GM19455 (cell line): ENCODE measurements around the gene AGBL1.

Experiments used
- ATAC-seq: cut with Tn5 transposase; IDR thresholded peaks from one replicate; pipeline ENCODE4 v1.9.1; 2021; ENCODE audit not compliant: unreplicated experiment

The AGBL1 gene

GRCh38 chr15:86691091-86691663 lies 611.5 kb downstream of the AGBL1 start:
- ATAC-seq: no peak

GRCh38 chr15:86700864-86701610 lies 621.4 kb downstream of the AGBL1 start:
- no peak for ATAC-seq

- ATAC-seq: no peak
These were observed 621.9 kb downstream of the AGBL1 start for GRCh38 chr15:86701611-86701963.

DNA sequence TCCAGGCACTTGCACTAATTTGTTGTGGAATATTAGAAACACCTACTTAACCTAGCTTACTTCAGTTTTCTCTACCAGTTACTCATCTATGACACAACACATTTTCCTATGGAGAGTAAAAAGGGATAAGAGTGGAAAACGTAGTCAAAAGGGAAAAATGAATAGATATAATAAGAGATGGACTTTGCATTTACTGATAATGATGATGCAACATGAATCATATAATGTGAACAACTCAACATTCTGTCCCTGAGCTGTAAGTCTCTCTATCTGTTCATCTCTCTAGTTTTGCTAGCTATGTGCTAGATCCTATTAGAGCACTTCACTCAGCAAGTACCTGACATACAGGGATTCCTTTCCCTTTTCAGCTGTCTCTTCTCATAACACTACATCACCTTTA lies 627.1 kb downstream of the AGBL1 start:
- no peak for ATAC-seq

GRCh38 chr15:86711476-86711875 lies 631.8 kb downstream of the AGBL1 start:
- ATAC-seq: no peak

GRCh38 chr15:86714241-86714640 lies 634.6 kb downstream of the AGBL1 start:
- no peak for ATAC-seq

GRCh38 chr15:86725628-86726027 lies 646.0 kb downstream of the AGBL1 start:
- ATAC-seq: no peak

DNA sequence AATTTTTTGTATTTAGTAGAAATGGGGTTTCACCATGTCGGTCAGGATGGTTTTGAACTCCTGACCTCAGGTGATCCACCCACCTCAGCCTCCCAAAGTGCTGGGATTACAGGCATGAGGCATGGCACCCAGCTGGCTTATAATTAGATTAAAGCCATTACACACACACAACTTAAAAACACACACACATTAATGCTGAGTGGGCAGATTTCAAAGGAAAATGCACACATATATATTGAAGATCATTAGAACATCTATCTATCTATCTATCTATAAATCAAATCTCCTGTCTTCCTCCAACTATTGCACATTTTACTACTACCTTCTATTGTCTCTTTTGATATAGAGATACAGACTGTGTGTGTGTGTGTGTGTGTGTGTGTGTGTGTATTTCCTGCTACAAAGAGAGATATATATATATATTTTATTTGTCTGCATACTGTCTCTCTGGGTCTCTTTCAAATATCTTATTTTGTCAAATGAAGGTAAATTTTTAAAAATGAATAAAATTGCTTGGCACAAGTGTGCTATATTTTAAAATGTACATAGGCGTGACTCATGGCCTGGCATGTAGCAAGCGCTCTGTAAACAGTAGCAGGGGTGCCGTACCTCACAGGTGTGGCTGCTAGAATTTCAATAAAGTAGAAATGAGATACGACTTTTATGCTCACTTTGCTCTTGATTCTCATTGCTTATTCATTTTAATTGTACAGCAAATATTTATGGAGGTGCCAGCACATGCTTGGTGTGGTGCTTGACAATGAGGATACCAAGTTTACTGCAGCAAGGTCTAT lies 655.8 kb downstream of the AGBL1 start:
- no peak for ATAC-seq

GRCh38 chr15:86741917-86742316 lies 662.2 kb downstream of the AGBL1 start:
- ATAC-seq: no peak

- ATAC-seq: no peak
These were observed 663.7 kb downstream of the AGBL1 start for GRCh38 chr15:86743283-86743903.

DNA sequence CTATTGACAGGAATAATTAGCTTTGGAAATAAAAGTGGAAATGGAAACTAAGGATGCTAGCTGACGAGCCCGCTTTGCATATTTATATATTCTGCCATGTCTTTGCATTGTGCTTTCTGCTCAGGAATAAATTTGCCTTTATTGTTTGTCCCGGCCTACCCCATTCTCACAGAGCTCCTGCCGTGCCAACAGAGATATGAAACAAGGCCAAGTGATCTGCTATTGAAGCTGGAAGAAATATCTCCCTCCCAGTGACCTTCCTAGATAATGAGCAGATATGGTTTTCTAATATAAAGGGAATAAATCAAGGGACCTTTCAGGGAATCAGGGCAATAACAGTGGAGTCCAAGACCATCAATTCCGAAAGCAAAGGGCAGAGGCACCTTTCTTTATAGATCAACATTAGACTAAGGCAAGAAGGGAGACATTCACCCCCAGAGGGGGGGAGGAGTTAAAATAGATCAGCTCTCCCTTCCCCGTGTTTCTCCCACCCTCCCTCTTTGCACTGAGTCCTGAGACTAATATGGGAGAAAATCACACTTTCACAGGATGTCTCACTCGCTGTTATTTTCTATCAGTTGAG lies 664.6 kb downstream of the AGBL1 start:
- no peak for ATAC-seq

GRCh38 chr15:86751116-86751515 lies 671.4 kb downstream of the AGBL1 start:
- ATAC-seq: no peak

- ATAC-seq: no peak
These were observed 675.2 kb downstream of the AGBL1 start for GRCh38 chr15:86754846-86755245.

- no peak for ATAC-seq
These were observed 677.0 kb downstream of the AGBL1 start for GRCh38 chr15:86756688-86757087.

GRCh38 chr15:86759800-86760523 lies 680.3 kb downstream of the AGBL1 start:
- no peak for ATAC-seq

- no peak for ATAC-seq
These were observed 683.2 kb downstream of the AGBL1 start for GRCh38 chr15:86762874-86763273.

GRCh38 chr15:86764021-86764420 lies 684.4 kb downstream of the AGBL1 start:
- ATAC-seq: no peak

DNA sequence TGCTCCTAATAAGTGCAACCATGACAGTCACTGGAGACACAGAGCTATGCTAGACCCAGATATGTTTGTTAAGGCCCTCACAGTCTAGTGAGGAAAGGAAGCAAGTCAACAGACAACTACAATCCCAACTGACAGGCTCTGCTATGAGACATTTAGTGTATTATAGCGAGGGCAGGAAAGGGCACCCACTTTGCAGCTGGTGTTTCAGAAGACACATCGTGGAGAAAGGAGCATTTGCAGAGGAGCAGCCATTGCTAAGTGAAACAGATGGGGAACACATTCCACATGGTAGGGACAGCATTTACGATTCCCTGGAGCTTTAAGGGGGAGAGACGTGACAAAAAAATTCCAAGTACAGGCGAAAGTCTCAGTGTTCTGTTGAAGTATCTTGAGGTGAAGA lies 685.6 kb downstream of the AGBL1 start:
- no peak for ATAC-seq

- no peak for ATAC-seq
These were observed 692.8 kb downstream of the AGBL1 start for GRCh38 chr15:86772369-86773059.

DNA sequence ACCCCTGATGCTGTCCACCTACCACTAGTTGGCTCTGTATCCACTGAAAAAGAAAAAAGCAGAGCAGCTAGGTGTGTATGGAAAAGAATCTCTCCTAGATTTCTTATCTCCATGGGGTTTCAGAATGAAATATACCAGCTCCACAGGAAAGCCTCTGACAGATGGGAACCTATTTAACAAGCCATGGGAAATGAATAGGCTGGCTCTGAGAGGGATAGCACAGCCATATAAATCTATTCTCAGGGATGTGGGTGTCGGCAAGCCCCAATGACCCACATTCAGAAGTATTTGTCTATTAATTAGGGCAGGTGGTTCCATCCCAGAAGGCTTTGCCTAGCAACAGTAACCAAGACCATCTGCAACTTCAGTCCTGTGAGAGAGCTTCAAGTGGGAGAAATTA lies 694.1 kb downstream of the AGBL1 start:
- ATAC-seq: no peak
